Gastrocnemius medialis (tissue), 4 donors: ENCODE measurements around the gene DLX5.

ENCODE experiments used
- CTCF ChIP-seq, 5 experiments: fragments of 450-650 bp in 3 of 5; fragments of 200-600 bp in 2 of 5; sonication (generic) in 2 of 5; IDR thresholded peaks in 4 of 5; conservative IDR thresholded peaks in 1 of 5; 1 replicate in 4 of 5; 2 replicates in 1 of 5; pipeline ENCODE4 v1.5.1; 2016 to 2019; ENCODE audit warnings: antibody characterized with exemption in 5 of 5, mild to moderate bottlenecking in 3 of 5, moderate library complexity in 3 of 5
- POLR2A ChIP-seq, 2 donors: fragments of 450-650 bp; IDR thresholded peaks; one replicate each; pipeline ENCODE4 v1.6.1; 2017; ENCODE audit warnings: antibody characterized with exemption in 2 of 2, mild to moderate bottlenecking in 2 of 2, moderate library complexity in 2 of 2

- no peak for TF ChIP-seq CTCF (IDR thresholded peaks at IDR 0.05 in 4 of 5, conservative IDR thresholded peaks at IDR 0.05 in 1 of 5)
- TF ChIP-seq POLR2A (IDR thresholded peaks at IDR 0.05) = no peak
These were observed 4.9 kb downstream of the DLX5 start for GRCh38 chr7:97019710-97020225.
